ENCODE results near the gene SETD3. TPM values are rescaled to one million over a fixed set of nuclear protein-coding genes. Genes with fewer than 3 reads are reported as not detected.

Gene SETD3
- total and polyA plus RNA-seq, 9 donors: 27.9 to 133 (median 79.2) TPM

GRCh38 chr14:99505089-99505488 is 24.4 kb upstream of the SETD3 start:
- Histone ChIP-seq H3K4me3 (no peak overlapping the region), H3K9me3 (no peaks in the 10 kb centered on the region), H3K27ac (no peak overlapping the region), H3K36me3 (no peaks in the 10 kb centered on the region), H3K27me3 (no peaks in the 10 kb centered on the region), H3K4me1 (ENCODE audit: insufficient read depth) (no peaks in the 10 kb centered on the region)
- no peak for DNase-seq
- WGBS, 3 donors: 84 to 92% (median 92%) methylated on average over 5 of the region's 5 CpGs
- intact Hi-C loops (cut with DNase I): no loop called here
- TF ChIP-seq EP300 (IDR thresholded peaks at IDR 0.05) (no peak), POLR2A (IDR thresholded peaks at IDR 0.05) (no peak)
- TF ChIP-seq, protein P1, sequence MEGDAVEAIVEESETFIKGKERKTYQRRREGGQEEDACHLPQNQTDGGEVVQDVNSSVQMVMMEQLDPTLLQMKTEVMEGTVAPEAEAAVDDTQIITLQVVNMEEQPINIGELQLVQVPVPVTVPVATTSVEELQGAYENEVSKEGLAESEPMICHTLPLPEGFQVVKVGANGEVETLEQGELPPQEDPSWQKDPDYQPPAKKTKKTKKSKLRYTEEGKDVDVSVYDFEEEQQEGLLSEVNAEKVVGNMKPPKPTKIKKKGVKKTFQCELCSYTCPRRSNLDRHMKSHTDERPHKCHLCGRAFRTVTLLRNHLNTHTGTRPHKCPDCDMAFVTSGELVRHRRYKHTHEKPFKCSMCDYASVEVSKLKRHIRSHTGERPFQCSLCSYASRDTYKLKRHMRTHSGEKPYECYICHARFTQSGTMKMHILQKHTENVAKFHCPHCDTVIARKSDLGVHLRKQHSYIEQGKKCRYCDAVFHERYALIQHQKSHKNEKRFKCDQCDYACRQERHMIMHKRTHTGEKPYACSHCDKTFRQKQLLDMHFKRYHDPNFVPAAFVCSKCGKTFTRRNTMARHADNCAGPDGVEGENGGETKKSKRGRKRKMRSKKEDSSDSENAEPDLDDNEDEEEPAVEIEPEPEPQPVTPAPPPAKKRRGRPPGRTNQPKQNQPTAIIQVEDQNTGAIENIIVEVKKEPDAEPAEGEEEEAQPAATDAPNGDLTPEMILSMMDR (IDR thresholded peaks at IDR 0.05): no peak

GRCh38 chr14:99503848-99504453 is 23.3 kb upstream of the SETD3 start:
- no peak for DNase-seq
- 87 to 89% (median 88%) methylated on average over 4 of the region's 4 CpGs for WGBS, 3 donors
- H3K36me3 ChIP-seq: no peaks in the 10 kb centered on the region
- no peak overlapping the region for H3K27ac ChIP-seq
- no peaks in the 10 kb centered on the region for H3K27me3 ChIP-seq
- TF ChIP-seq POLR2A (IDR thresholded peaks at IDR 0.05): no peak
- intact Hi-C loops (cut with DNase I): no loop called here
- no peak overlapping the region for H3K4me3 ChIP-seq
- no peaks in the 10 kb centered on the region for H3K9me3 ChIP-seq
- no peaks in the 10 kb centered on the region for H3K4me1 ChIP-seq (ENCODE audit: insufficient read depth)

- no peaks in the 10 kb centered on the region for H3K4me1 ChIP-seq (ENCODE audit: insufficient read depth)
- TF ChIP-seq POLR2A (IDR thresholded peaks at IDR 0.05): no peak
- TF ChIP-seq, protein P1 (IDR thresholded peaks at IDR 0.05): no peak
- no peak for TF ChIP-seq EP300 (IDR thresholded peaks at IDR 0.05)
- H3K9me3 ChIP-seq: no peaks in the 10 kb centered on the region
- WGBS, 3 donors: 71 to 75% (median 75%) methylated on average over 14 of the region's 14 CpGs
- H3K4me3 ChIP-seq: no peak overlapping the region
- H3K27me3 ChIP-seq: no peaks in the 10 kb centered on the region
- intact Hi-C loops (cut with DNase I): no loop called here
- no peak overlapping the region for H3K27ac ChIP-seq
- H3K36me3 ChIP-seq: no peaks in the 10 kb centered on the region
- no peak for DNase-seq
Measured at GRCh38 chr14:99502989-99503421, 22.3 kb upstream of the SETD3 start.

- TF ChIP-seq, protein P1 (IDR thresholded peaks at IDR 0.05): no peak
- TF ChIP-seq EP300 (IDR thresholded peaks at IDR 0.05) (no peak), POLR2A (IDR thresholded peaks at IDR 0.05) (no peak)
Measured at GRCh38 chr14:99497894-99498293, 17.2 kb upstream of the SETD3 start.

DNA sequence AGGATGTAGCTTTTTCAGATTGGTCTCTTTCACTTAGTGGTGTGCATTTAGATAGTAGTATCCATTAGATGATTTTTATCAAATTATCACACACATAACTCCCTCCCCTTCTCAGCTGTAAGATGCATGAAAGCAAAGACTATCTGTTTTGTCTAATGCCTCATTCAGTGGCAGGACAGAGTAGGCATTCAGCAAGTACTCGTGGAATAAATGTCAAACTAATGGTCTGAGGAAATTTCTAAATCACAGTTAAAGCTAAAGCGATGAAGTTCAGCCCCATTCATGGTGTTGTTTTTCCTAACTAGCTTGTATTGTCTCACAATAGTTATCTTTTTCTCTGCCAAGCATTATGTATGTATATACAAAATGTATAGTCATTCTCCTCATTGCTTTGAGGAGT is 16.7 kb upstream of the SETD3 start:
- Histone ChIP-seq H3K4me1 (ENCODE audit: insufficient read depth) (no peaks in the 10 kb centered on the region), H3K9me3 (no peaks in the 10 kb centered on the region), H3K27me3 (no peaks in the 10 kb centered on the region), H3K4me3 (no peak overlapping the region), H3K36me3 (no peaks in the 10 kb centered on the region), H3K27ac (no peak overlapping the region)
- no peak for DNase-seq
- no peak for TF ChIP-seq EP300 (IDR thresholded peaks at IDR 0.05)
- no peak for TF ChIP-seq POLR2A (IDR thresholded peaks at IDR 0.05)
- TF ChIP-seq, protein P1 (IDR thresholded peaks at IDR 0.05): no peak
- intact Hi-C loops (cut with DNase I): no loop called here
- WGBS, 3 donors: 92 to 94% (median 92%) methylated on average over 2 of the region's 2 CpGs

More at GRCh38 chr14:99497894-99498293, 17.2 kb upstream of the SETD3 start:
- Histone ChIP-seq H3K4me1 (ENCODE audit: insufficient read depth) (no peaks in the 10 kb centered on the region), H3K27ac (no peak overlapping the region), H3K27me3 (no peaks in the 10 kb centered on the region), H3K36me3 (no peaks in the 10 kb centered on the region), H3K4me3 (no peak overlapping the region), H3K9me3 (no peaks in the 10 kb centered on the region)
- 88 to 93% (median 91%) methylated on average over 3 of the region's 3 CpGs for WGBS, 3 donors
- intact Hi-C loops (cut with DNase I): no loop called here
- DNase-seq: no peak

All from ovary (tissue), 9 donors.